OCI-LY7 (cell line): Measurements from ENCODE around the gene DEPDC1B.

Experiments
- CTCF ChIP-seq: fragments of 200-600 bp; sonication (generic); conservative IDR thresholded peaks from 2 replicates; pipeline ENCODE4 v1.5.1; 2014; ENCODE audit warnings: mild to moderate bottlenecking, antibody characterized with exemption, low read length, moderate library complexity, mixed read lengths
- EZH2phosphoT487 ChIP-seq: fragments of 200-600 bp; sonication (generic); IDR thresholded peaks from 2 replicates; pipeline ENCODE4 v1.6.1; 2018; ENCODE audit warnings: low read depth, borderline replicate concordance, mild to moderate bottlenecking, mixed run types, antibody characterized with exemption, low read length, moderate library complexity, mixed read lengths

DNA sequence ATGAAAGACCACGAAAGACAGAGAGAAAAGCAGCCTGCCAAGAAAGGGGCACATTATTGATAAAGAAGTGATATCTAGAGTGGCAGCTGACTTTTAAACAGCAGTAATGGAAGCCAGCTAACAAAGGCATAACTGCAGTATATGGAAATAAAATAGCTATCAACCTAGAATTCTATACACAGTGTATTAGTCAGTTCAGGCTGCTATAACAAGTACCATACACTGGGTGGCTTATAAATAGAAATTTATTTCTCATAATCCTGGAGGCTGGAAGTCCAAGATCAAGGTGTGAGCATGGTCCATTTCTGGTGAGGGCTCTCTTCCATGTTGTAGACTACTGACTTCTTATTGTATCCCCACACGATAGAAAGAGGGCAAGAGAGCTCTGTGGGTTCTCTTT lies 109.8 kb downstream of the DEPDC1B start:
- no peak for TF ChIP-seq CTCF
- no peak for TF ChIP-seq EZH2phosphoT487
